GM11168 (cell line): ENCODE data around the gene ARHGAP26.
"Not testable (repeated sequence)": the region's sequence is repeated elsewhere in the genome, so short reads cannot be mapped to it uniquely, and the experiment has no call there.

Source experiments
- in situ Hi-C: fragments of 300-500 bp; cut with MboI; formaldehyde crosslinking; loops from one replicate; pipeline ENCODE4 v1.12.0; 2022; ENCODE audit warnings: low sequenced_read_pairs; ENCODE audit not compliant: unreplicated experiment

Gene ARHGAP26

GRCh38 chr5:142969624-142970439 is 199.7 kb downstream of the ARHGAP26 start:
- in situ Hi-C loops, result no loop called here

GRCh38 chr5:142970440-142971030 is 200.4 kb downstream of the ARHGAP26 start:
- in situ Hi-C loops, result no loop called here

DNA sequence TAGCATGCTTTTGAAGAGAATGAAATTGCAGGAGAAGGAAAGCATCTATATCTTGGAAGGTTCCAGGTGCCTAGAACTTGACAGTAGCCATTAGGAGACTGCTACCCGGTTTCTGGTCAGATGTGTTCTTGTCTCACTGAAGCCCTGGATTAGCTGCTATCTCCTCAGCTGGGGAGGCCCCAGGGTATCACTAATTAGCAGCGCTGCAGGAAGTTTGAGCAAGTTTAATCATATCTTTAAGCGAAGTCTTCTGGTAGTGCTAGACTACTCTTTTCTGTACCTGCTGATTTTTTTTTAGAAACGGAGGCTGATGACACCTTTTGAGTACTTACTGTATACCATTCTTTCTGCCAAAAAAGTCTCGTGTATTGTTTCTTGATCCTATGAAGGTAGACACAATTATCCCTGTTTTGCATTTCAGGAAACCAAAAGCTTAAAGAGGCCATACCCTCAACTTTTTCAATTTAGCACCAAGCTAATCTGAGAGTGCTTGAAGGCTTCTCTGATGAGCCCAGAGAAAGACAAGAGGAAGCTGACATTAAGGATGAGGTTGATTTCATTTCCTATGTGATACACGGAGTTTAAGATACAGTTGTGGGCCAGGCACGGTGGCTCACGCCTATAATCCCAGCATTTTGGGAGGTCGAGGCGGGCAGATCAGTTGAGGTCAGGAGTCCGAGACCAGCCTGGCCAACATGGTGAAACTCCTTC is 201.3 kb downstream of the ARHGAP26 start:
- in situ Hi-C loops, result no loop called here

DNA sequence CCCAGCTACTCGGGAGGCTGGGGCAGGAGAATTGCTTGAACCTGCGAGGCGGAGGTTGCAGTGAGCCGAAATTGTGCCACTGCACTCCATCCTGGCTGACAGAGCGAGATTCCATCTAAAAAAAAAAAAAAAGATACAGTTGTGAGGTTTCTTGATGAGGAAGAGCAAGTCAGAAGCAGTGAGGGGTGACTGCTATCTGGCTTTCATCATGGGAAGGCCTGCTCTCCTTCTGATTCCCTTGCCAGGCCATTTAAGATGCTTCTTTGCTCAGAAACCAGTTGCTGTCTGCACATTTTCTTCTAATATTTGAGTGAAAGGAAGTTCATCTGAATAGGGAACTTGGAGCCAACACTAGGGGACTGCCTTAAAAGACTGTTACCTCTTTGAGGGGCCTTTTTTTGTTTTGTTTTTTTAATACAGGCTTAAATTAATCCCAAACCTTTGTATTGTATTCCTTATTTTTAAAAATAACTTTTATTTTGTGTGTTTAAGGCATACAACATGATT is 201.9 kb downstream of the ARHGAP26 start:
- in situ Hi-C loops, result no loop called here

DNA sequence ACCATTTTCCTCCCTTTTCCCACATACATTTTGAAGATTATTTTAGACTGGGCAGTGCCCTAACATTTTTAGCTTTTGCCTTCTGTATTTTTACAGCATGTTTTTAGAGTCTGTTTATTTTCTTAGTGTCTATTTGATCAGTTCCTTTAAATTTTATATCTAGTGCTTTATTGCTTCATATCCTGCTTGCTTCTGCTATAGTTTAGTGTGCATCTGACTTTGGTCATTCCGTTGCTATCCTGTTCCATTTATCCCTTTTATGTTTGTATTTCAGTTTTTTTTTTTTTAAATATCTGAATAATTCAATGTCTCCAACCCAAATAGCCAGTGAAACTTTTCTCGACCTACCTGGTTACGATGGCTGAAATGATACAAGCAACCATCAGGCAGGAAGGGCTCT is 203.8 kb downstream of the ARHGAP26 start:
- in situ Hi-C loops, result no loop called here

- in situ Hi-C loops, result no loop called here
Measured at GRCh38 chr5:142974409-142974808, 204.2 kb downstream of the ARHGAP26 start.

DNA sequence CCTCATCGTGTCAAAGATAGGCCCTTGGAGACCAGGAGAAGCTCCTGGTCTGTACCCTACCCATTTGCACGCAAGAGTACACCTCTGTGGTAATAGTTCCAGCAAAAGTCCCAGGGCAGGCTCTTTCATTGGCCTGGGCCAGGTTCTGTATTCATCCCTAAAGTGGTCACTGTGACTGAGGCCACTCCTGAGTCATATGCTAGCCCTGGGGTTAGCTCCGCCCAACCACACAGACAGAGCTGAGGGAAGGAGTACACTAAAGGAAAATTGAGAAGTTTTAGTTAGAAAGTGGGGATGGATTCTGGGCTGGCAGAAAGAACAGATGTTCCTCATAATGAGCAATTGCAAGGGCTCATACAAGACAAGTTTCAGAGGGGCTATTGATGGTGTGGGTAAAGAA is 206.7 kb downstream of the ARHGAP26 start:
- in situ Hi-C loops, result no loop called here

- in situ Hi-C loops, result no loop called here
Measured at GRCh38 chr5:142977363-142978051, 207.3 kb downstream of the ARHGAP26 start.

GRCh38 chr5:142978252-142978651 is 208.1 kb downstream of the ARHGAP26 start:
- in situ Hi-C loops, result no loop called here

DNA sequence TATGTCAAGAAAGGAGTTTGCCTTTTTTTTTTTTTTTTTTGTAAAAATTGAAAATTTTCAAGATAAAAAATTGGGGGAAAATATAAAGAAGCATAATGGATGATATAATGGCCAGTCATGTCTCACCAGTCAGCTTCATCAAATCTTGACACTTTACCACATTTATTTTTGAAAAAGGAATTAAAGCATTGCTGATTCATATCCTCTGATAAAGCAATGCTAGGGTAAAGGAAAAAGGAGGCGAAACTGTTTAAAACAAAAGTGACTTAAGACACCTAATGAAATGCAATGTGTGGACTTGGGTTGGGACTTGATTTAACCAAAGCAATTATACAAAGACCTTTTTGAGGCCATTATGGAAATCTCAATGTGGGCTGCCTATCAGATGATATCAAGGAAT is 208.5 kb downstream of the ARHGAP26 start:
- in situ Hi-C loops, result no loop called here

DNA sequence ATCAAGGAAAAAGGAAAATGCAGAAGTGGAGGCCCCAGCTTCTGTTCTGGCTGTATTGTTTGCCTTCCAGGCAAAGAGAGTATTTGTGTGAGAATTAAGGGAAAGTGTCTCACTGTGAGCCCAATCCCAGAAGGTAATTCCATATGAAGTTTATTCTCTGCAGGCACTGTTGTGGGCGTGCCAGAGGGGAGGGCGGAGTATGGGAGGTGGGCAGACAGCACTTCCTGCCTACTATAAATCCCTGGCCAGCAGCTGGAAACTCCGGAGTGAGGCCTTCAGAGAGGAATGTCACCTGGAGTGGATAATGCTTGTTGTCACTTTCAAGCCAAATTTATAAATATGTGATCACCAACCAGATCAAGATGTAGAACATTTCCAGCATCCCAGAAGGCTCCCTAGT is 209.5 kb downstream of the ARHGAP26 start:
- in situ Hi-C loops, result no loop called here

- in situ Hi-C loops, result no loop called here
Measured at GRCh38 chr5:142981475-142981874, 211.3 kb downstream of the ARHGAP26 start.

DNA sequence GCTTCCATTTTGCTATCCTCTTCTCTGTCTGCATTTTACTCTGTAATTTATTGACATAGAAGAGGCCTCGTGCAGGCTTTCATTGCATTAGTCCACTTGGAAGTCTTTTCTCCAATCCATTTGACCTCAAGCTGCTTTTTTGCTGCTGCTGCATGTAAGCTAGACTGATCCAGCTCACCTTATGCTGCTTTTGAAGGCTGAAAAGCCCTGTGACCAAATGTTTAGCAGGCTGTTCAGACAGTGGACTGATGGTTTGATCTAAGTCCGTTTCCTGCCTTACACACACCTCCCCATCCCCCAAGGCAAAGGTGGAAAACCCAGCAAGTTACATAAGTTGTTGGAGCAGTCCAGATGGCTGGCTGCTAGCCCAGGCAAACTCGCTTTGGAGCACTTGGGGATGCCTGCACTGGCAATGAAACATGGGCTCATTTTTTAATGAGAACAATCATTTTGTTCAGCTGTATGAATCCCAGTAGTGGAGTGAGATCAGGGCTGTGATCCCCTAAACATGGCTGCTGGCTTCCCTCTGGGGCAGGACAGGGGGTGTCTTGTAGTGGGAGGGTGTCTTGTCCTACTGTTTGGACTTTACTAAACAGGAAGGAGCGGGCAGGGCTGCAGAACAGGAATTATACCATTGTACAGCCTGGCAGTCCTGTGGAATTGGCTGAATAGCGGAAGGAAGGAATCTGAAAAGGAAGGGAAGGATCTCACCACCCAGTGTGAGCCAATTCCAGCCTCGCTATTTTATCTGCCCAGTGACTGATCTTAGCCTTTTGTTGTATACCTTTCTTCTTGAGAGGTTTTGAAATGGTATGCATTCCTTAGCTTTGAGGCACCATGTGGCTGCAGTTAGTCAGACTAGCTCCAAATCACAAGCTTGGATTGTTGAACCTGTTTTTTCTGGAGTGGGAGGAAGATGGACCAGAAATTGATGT is 212.0 kb downstream of the ARHGAP26 start:
- in situ Hi-C loops, result no loop called here

- in situ Hi-C loops, result no loop called here
Measured at GRCh38 chr5:142982821-142983200, 212.6 kb downstream of the ARHGAP26 start.

DNA sequence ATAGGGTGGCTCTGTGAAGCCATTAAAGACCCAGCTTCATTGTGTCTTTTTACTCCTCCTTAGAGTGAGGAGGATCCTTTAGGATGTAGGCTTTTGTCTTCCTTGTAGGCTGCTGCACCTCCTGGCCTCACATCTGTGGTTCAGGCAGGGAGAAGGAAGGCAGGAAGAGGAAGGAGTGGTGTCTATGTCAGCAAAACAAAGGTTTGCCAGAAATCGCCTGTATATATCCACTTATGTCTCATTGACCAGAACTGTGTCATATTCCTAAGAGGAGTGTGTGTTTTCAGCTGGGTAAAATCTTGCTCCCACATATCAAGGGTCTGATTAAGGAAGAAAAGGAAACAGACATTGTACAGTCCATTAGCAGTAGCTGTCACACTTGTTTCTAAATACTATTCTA is 213.8 kb downstream of the ARHGAP26 start:
- in situ Hi-C loops, result no loop called here

GRCh38 chr5:142984525-142984924 is 214.3 kb downstream of the ARHGAP26 start:
- in situ Hi-C loops, result no loop called here

DNA sequence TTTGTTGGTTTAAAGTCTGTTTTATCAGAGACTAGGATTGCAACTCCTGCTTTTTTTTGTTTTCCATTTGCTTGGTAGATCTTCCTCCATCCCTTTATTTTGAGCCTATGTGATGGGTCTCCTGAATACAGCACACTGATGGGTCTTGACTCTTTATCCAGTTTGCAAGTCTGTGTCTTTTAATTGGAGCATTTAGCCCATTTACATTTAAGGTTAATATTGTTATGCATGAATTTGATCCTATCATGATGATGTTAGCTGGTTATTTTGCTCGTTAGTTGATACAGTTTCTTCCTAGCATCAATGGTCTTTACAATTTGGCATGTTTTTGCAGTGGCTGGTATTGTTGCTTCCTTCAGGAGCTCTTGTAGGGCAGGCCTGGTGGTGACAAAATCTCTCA is 219.1 kb downstream of the ARHGAP26 start:
- in situ Hi-C loops, result not testable (repeated sequence)

DNA sequence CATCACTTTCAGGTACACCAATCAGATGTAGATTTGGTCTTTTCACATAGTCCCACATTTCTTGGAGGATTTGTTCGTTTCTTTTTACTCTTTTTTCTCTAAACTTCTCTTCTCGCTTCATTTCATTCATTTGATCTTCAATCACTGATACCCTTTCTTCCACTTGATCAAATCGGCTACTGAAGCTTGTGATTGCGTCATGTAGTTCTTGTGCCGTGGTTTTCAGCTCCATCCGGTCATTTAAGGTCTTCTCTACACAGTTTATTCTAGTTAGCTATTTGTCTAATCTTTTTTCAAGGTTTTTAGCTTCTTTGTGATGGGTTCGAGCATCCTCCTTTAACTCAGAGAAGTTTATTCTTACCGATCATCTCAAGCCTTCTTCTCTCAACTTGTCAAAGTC is 219.9 kb downstream of the ARHGAP26 start:
- in situ Hi-C loops, result loop anchor here (10.0 kb wide), 1 partner anchor 835 kb away; no protein-coding TSS in a partner anchor

GRCh38 chr5:142994218-142994617 is 224.0 kb downstream of the ARHGAP26 start:
- in situ Hi-C loops, result loop anchor here (10.0 kb wide), 1 partner anchor 831 kb away; no protein-coding TSS in a partner anchor
